H1 (cell line): ENCODE results near the gene CCR2. TPM values are rescaled to one million over a fixed set of nuclear protein-coding genes. Genes with fewer than 3 reads are reported as not detected.

Experiments
- CTCF ChIA-PET: fragments of 300-600 bp; sonication (Branson Sonifier 250); formaldehyde crosslinking; loops from one replicate; lab custom pipeline; 2021; ENCODE audit not compliant: partially characterized antibody; lab: Charles Lee
- POLR2A ChIA-PET: fragments of 300-600 bp; sonication (Branson Sonifier 250); formaldehyde crosslinking; loops from one replicate; lab custom pipeline; 2021; ENCODE audit warnings: inconsistent platforms; ENCODE audit not compliant: partially characterized antibody; lab: Charles Lee
- DNase-seq, 2 experiments: peaks; one replicate each; pipeline versions ENCODE4 v3.0.0 to v3.0.0-alpha.2; 2010 to 2022; ENCODE audit warnings: low spot score in 2 of 2, low read depth in 1 of 2, mixed read lengths in 1 of 2
- FAIRE-seq: peaks from 2 replicates; lab custom pipeline; 2011; peaks lifted over from hg19 to GRCh38; lab: Jason Lieb, UNC
- H2AFZ ChIP-seq: 2 replicates; pipeline ENCODE4 v1.8.1; 2012; ENCODE audit warnings: low read length, inconsistent platforms
- H2AK5ac ChIP-seq: 2 replicates; pipeline ENCODE4 v1.6.1; 2013; ENCODE audit warnings: low read depth, low read length
- H2BK120ac ChIP-seq: replicated peaks from 2 replicates; pipeline ENCODE3; 2013; ENCODE audit warnings: low read depth, low read length, inconsistent platforms
- H2BK12ac ChIP-seq: 2 replicates; pipeline ENCODE4 v1.6.1; 2013; ENCODE audit warnings: low read depth, low read length
- H2BK15ac ChIP-seq: 2 replicates; pipeline ENCODE4 v1.6.1; 2013; ENCODE audit warnings: low read length
- H2BK20ac ChIP-seq: 2 replicates; pipeline ENCODE4 v1.6.1; 2013; ENCODE audit warnings: low read length
- H2BK5ac ChIP-seq: 2 replicates; pipeline ENCODE4 v1.6.1; 2013; ENCODE audit warnings: low read depth, low read length
- H3K14ac ChIP-seq: 2 replicates; pipeline ENCODE4 v1.6.1; 2013; ENCODE audit warnings: inconsistent platforms; ENCODE audit not compliant: insufficient read length
- H3K18ac ChIP-seq: 2 replicates; pipeline ENCODE4 v1.6.1; 2013; ENCODE audit warnings: low read length; ENCODE audit errors: extremely low read depth
- H3K23ac ChIP-seq: 2 replicates; pipeline ENCODE4 v1.6.1; 2013; ENCODE audit warnings: inconsistent platforms; ENCODE audit not compliant: insufficient read length
- H3K23me2 ChIP-seq: 2 replicates; pipeline ENCODE4 v1.6.1; 2013; ENCODE audit warnings: low read depth, low read length
- H3K27ac ChIP-seq: 2 replicates; pipeline ENCODE4 v1.6.1; 2011; ENCODE audit warnings: low read depth, low read length, inconsistent platforms
- H3K27me3 ChIP-seq, 4 experiments: replicated peaks in 1 of 4; 1 replicate in 1 of 4; 2 replicates in 3 of 4; pipeline versions ENCODE4 v1.6.1 to v1.8.1; 2011 to 2013; ENCODE audit warnings: low read length in 3 of 4, mild to moderate bottlenecking in 3 of 4, inconsistent platforms in 2 of 4, mixed read lengths in 2 of 4, moderate library complexity in 1 of 4; ENCODE audit not compliant: control insufficient read depth in 3 of 4, insufficient read depth in 3 of 4; ENCODE audit errors: extremely low read depth in 1 of 4
- H3K36me3 ChIP-seq, 4 experiments: 2 replicates each; pipeline versions ENCODE4 v1.6.1 to v1.8.1; 2011 to 2013; ENCODE audit warnings: mild to moderate bottlenecking in 4 of 4, low read length in 3 of 4, moderate library complexity in 2 of 4, control low read depth in 1 of 4, inconsistent platforms in 1 of 4; ENCODE audit not compliant: insufficient read depth in 4 of 4, control insufficient read depth in 2 of 4
- H3K4ac ChIP-seq: replicated peaks from 2 replicates; pipeline ENCODE3; 2013; ENCODE audit warnings: low read length, low read depth, mixed read lengths, inconsistent platforms; ENCODE audit not compliant: insufficient read length
- H3K4me1 ChIP-seq, 4 experiments: replicated peaks in 1 of 4; 1 replicate in 1 of 4; 2 replicates in 3 of 4; pipeline versions ENCODE4 v1.6.1 to v1.8.1; 2011 to 2013; ENCODE audit warnings: low read length in 3 of 4, inconsistent platforms in 2 of 4, mixed read lengths in 1 of 4; ENCODE audit not compliant: insufficient read depth in 4 of 4, control insufficient read depth in 3 of 4
- H3K4me2 ChIP-seq, 2 experiments: 2 replicates each; pipeline versions ENCODE4 v1.6.1 to v1.8.1; 2011 to 2013; ENCODE audit warnings: low read depth in 2 of 2, low read length in 2 of 2, control low read depth in 1 of 2, inconsistent platforms in 1 of 2, mild to moderate bottlenecking in 1 of 2; ENCODE audit not compliant: insufficient read depth in 1 of 2
- H3K4me3 ChIP-seq, 4 experiments: fragments of 200-600, 300-600 bp in 1 of 4; sonication (generic), shearing (Covaris generic), sonication (Bioruptor Twin) in 1 of 4; 2 replicates each; pipeline versions ENCODE4 v1.5.1 to v1.8.1; 2011 to 2016; ENCODE audit warnings: low read length in 4 of 4, low read depth in 3 of 4, control low read depth in 2 of 4, inconsistent platforms in 2 of 4, mild to moderate bottlenecking in 2 of 4, mixed read lengths in 1 of 4, moderate library complexity in 1 of 4; ENCODE audit not compliant: insufficient read depth in 2 of 4; ENCODE audit errors: extremely low read depth in 1 of 4
- H3K56ac ChIP-seq: replicated peaks from 2 replicates; pipeline ENCODE3; 2013; ENCODE audit warnings: low read depth, mild to moderate bottlenecking, mixed read lengths, low read length, inconsistent platforms; ENCODE audit not compliant: insufficient read length
- H3K79me1 ChIP-seq: 2 replicates; pipeline ENCODE4 v1.6.1; 2013; ENCODE audit warnings: low read depth, low read length, control low read depth
- H3K79me2 ChIP-seq, 2 experiments: 2 replicates each; pipeline versions ENCODE4 v1.6.1 to v1.8.1; 2012 to 2013; ENCODE audit warnings: low read length in 2 of 2, mild to moderate bottlenecking in 2 of 2, inconsistent platforms in 1 of 2; ENCODE audit not compliant: insufficient read depth in 2 of 2, control insufficient read depth in 1 of 2
- H3K9ac ChIP-seq, 4 experiments: replicated peaks in 1 of 4; 1 replicate in 1 of 4; 2 replicates in 3 of 4; pipeline versions ENCODE4 v1.6.1 to v1.8.1; 2011 to 2013; ENCODE audit warnings: low read depth in 3 of 4, low read length in 3 of 4, control low read depth in 2 of 4, mild to moderate bottlenecking in 2 of 4, moderate library complexity in 2 of 4, inconsistent platforms in 1 of 4; ENCODE audit errors: extremely low read depth in 1 of 4
- H3K9me3 ChIP-seq, 2 experiments: 2 replicates each; pipeline versions ENCODE4 v1.6.1 to v1.8.1; 2012 to 2013; ENCODE audit warnings: mild to moderate bottlenecking in 2 of 2, moderate library complexity in 2 of 2, control low read depth in 1 of 2, inconsistent platforms in 1 of 2, low read depth in 1 of 2, low read length in 1 of 2, mixed read lengths in 1 of 2; ENCODE audit not compliant: insufficient read depth in 2 of 2
- H4K20me1 ChIP-seq, 2 experiments: replicated peaks in 1 of 2; 2 replicates each; pipeline versions ENCODE3 to v1.8.1; 2011 to 2013; ENCODE audit warnings: inconsistent platforms in 2 of 2, low read length in 2 of 2, mild to moderate bottlenecking in 1 of 2; ENCODE audit not compliant: insufficient read depth in 2 of 2, control insufficient read depth in 1 of 2
- H4K5ac ChIP-seq: 2 replicates; pipeline ENCODE4 v1.6.1; 2013; ENCODE audit warnings: low read length, low read depth, mixed read lengths, inconsistent platforms; ENCODE audit not compliant: insufficient read length
- H4K8ac ChIP-seq: 2 replicates; pipeline ENCODE4 v1.8.0; 2013; ENCODE audit warnings: mild to moderate bottlenecking, moderate library complexity, low read length, inconsistent platforms; ENCODE audit not compliant: insufficient read depth; ENCODE audit errors: extremely low read depth
- H4K91ac ChIP-seq: replicated peaks from 2 replicates; pipeline ENCODE3; 2013; ENCODE audit warnings: low read length, mixed read lengths, inconsistent platforms; ENCODE audit not compliant: insufficient read length
- CTBP2 ChIP-seq: IDR thresholded peaks from 2 replicates; pipeline ENCODE4 v1.7.0; 2011; ENCODE audit warnings: borderline replicate concordance, mild to moderate bottlenecking, moderate library complexity, mixed read lengths, low read length; ENCODE audit not compliant: insufficient read depth, insufficient read length
- CTCF ChIP-seq, 3 experiments: IDR thresholded peaks; 1 replicate in 2 of 3; 2 replicates in 1 of 3; pipeline versions ENCODE4 v1.5.1 to v1.6.1; 2011; ENCODE audit warnings: low read length in 3 of 3, mild to moderate bottlenecking in 3 of 3, inconsistent platforms in 2 of 3, low read depth in 1 of 3, moderate library complexity in 1 of 3; ENCODE audit not compliant: insufficient read depth in 1 of 3; ENCODE audit errors: control extremely low read depth in 1 of 3
- PHF8 ChIP-seq: fragments of 200-600 bp; sonication (generic); conservative IDR thresholded peaks from 2 replicates; pipeline ENCODE4 v1.7.1; 2012; ENCODE audit warnings: low read depth, mild to moderate bottlenecking, inconsistent platforms, low read length, moderate library complexity
- RNF2 ChIP-seq: fragments of 200-900, 300-1000 bp; sonication (generic); IDR thresholded peaks from 2 replicates; pipeline ENCODE4 v1.7.1; 2016; ENCODE audit warnings: borderline replicate concordance, low read depth, mild to moderate bottlenecking, antibody characterized with exemption, low read length; ENCODE audit not compliant: poor library complexity, severe bottlenecking; ENCODE audit errors: missing control alignments
- WGBS, 2 experiments: shearing (Covaris generic) in 1 of 2; methylation state at CpG; one replicate each; pipeline versions ENCODE4 v1.1.6 to v1.1.7; 2013 to 2015; ENCODE audit warnings: low lambda C conversion rate in 2 of 2, mixed read lengths in 2 of 2, inconsistent platforms in 1 of 2, low coverage in 1 of 2, missing lambda C conversion rate in 1 of 2; ENCODE audit not compliant: insufficient replicate concordance in 2 of 2, insufficient coverage in 1 of 2, insufficient read length in 1 of 2; ENCODE audit errors: extremely low coverage in 1 of 2, missing lambda C conversion rate in 1 of 2; 5-methylcytosine and 5-hydroxymethylcytosine counted together
- polyA plus RNA-seq, 7 experiments: library from polyadenylated mRNA; depleted of rRNA in 3 of 7; stranded (reverse) in 5 of 7; unstranded in 2 of 7; fragments of >200 nt in 5 of 7; fragments of 200-250 nt in 2 of 7; gene quantifications; 1 replicate in 5 of 7; 2 replicates in 1 of 7; 4 replicates in 1 of 7; pipeline versions ENCODE4 v1.2.1 to v1.2.3, GENCODE V29; 2011 to 2013; ENCODE audit warnings: missing spikeins in 2 of 7, mixed read lengths in 2 of 7
- total RNA-seq: library from RNA; stranded (reverse); fragmentation: NEBNext Ultra II Directional; extraction: Animal tissue kit (Norgen Biotek cat#: 25700); gene quantifications from 2 replicates; pipeline ENCODE4 v1.2.1, GENCODE V29; 2021
- TF ChIP-seq, protein P1 (sequence below): IDR thresholded peaks from 2 replicates; pipeline ENCODE4 v1.6.1; 2011; ENCODE audit warnings: low read length, improper control_type of control experiment

Gene CCR2
- total and polyA plus RNA-seq, 2 of the 8 experiments (the other 6 are each of a cell fraction or from before 2014, with no cell fraction given): not detected

DNA sequence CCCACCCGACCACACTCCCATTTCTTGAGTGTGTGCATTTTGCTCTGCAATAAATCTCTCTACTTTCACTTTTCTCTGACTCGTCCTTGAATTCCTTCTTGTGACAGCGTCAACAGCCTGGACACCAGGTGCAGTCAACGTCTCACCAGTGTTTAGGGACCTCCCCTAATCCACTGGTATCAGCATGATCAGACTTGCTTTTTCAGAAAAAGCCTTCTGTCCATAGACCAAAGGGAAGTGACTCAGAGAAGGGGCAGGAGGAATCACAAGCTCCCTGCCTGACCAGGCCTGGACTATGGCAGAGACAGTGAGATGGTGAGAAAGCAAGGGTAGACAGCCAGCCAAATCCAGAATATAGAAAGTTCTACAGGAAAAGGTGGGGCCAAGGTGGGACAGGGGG lies 32.3 kb downstream of the CCR2 start:
- H3K56ac ChIP-seq: no peak overlapping the region
- peak overlapping the region; percentile 98 for H3K4ac ChIP-seq
- H2BK12ac ChIP-seq: no peak overlapping the region
- no peaks in the 10 kb centered on the region for H3K9me3 ChIP-seq
- no peaks in the 10 kb centered on the region for H3K23me2 ChIP-seq
- H3K18ac ChIP-seq: no peak overlapping the region
- H4K20me1 ChIP-seq: no peaks in the 10 kb centered on the region
- no peak overlapping the region for H3K27ac ChIP-seq
- no peak overlapping the region for H3K23ac ChIP-seq
- no peak overlapping the region for H2AK5ac ChIP-seq
- CTCF ChIA-PET: interaction anchor here (0.9 to 1.7 kb wide), 4 partner anchors 14 to 64 kb away, joined by 3 read pairs; no protein-coding TSS in a partner anchor
- H2BK20ac ChIP-seq: no peak overlapping the region
- no peaks in the 10 kb centered on the region for H3K79me2 ChIP-seq
- H3K4me1 ChIP-seq: peaks cover 0 to 8% (median under 1%) of the 10 kb centered on the region in 4 experiments; a peak in 2 of 7 replicates
- no peak overlapping the region for H4K5ac ChIP-seq
- FAIRE-seq (no peak), DNase-seq (no peak)
- H3K14ac ChIP-seq: no peak overlapping the region
- POLR2A ChIA-PET: no interaction called here
- no peaks in the 10 kb centered on the region for H3K27me3 ChIP-seq
- H3K36me3 ChIP-seq: no peaks in the 10 kb centered on the region
- H4K91ac ChIP-seq: no peak overlapping the region
- H2BK120ac ChIP-seq: no peak overlapping the region
- no peak overlapping the region for H3K9ac ChIP-seq
- 91% methylated on average over 4 of the region's 4 CpGs; no CpG with 5 or more reads in 1 of the 2 experiments for WGBS, 2 experiments
- H2BK5ac ChIP-seq: no peak overlapping the region
- H4K8ac ChIP-seq: no peak overlapping the region
- H2AFZ ChIP-seq: no peak overlapping the region
- H3K4me2 ChIP-seq: no peak overlapping the region
- no peak overlapping the region for H3K4me3 ChIP-seq
- H2BK15ac ChIP-seq: no peak overlapping the region
- H3K79me1 ChIP-seq: no peaks in the 10 kb centered on the region
- TF ChIP-seq CTCF (IDR thresholded peaks at IDR 0.05; ENCODE audit: control extremely low read depth in 1 of 3, insufficient read depth in 1 of 3, low read depth in 1 of 3, low read length in 3 of 3) (no peak), PHF8 (no peak), CTBP2 (no peak), RNF2 (no peak)
- TF ChIP-seq, protein P1, sequence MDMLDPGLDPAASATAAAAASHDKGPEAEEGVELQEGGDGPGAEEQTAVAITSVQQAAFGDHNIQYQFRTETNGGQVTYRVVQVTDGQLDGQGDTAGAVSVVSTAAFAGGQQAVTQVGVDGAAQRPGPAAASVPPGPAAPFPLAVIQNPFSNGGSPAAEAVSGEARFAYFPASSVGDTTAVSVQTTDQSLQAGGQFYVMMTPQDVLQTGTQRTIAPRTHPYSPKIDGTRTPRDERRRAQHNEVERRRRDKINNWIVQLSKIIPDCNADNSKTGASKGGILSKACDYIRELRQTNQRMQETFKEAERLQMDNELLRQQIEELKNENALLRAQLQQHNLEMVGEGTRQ: no peak
